HL-60 (cell line): ENCODE measurements around the gene ZBTB42.

Source experiments
- CTCF ChIP-seq: IDR thresholded peaks from one replicate; pipeline ENCODE4 v1.5.1; 2011; ENCODE audit warnings: low read length, control low read depth, inconsistent platforms; ENCODE audit not compliant: insufficient read depth
- REST ChIP-seq: IDR thresholded peaks from 2 replicates; pipeline ENCODE4 v1.6.1; 2012; ENCODE audit warnings: low read depth; ENCODE audit not compliant: insufficient replicate concordance

GRCh38 chr14:104826189-104826860 is 25.4 kb downstream of the ZBTB42 start:
- TF ChIP-seq CTCF (no peak), REST (no peak)
